ENCODE data around the gene NT5DC4. TPM values are rescaled to one million over a fixed set of nuclear protein-coding genes. Genes with fewer than 3 reads are reported as not detected.
A peak's percentile ranks its signal among the peaks of the same experiment; 100 is the strongest.

Gene NT5DC4
- polyA plus RNA-seq, 1 of the 3 experiments (the other 2 are of a cell fraction), result not detected

GRCh38 chr2:112682101-112682500, 38.7 kb upstream of the NT5DC4 start:
- Histone ChIP-seq H3K27ac (ENCODE audit: low read depth in 2 of 2, low read length in 1 of 2) (no peak overlapping the region), H3K4me2 (no peak overlapping the region), H3K9me3 (no peaks in the 10 kb centered on the region), H3K4me3 (ENCODE audit: low read depth in 2 of 2, low read length in 1 of 2) (no peak overlapping the region), H3K79me2 (ENCODE audit: insufficient read depth) (no peaks in the 10 kb centered on the region), H3K36me3 (replicated peaks in 1 of 2; ENCODE audit: control insufficient read depth in 1 of 2, insufficient read depth in 2 of 2, low read length in 1 of 2) (no peaks in the 10 kb centered on the region), H3F3A (replicated peaks; ENCODE audit: insufficient read depth) (peaks cover 5% of the 10 kb centered on the region), H3K4me1 (ENCODE audit: control insufficient read depth in 1 of 2, insufficient read depth in 2 of 2, low read depth in 1 of 2, low read length in 1 of 2) (no peaks in the 10 kb centered on the region), H2AFZ (ENCODE audit: low read depth) (0 out of 2 replicates have a peak overlapping the region, but pooled peaks have one; percentile 41), H3K9me2 (no peaks in the 10 kb centered on the region), H4K20me1 (ENCODE audit: insufficient read depth) (no peaks in the 10 kb centered on the region), H3K9ac (no peak overlapping the region), H3K27me3 (ENCODE audit: insufficient read depth) (no peaks in the 10 kb centered on the region)
- CTCF ChIA-PET, result interaction anchor here (3.6 kb wide), 1 partner anchor 9 kb away, joined by 14 read pairs; no protein-coding TSS in a partner anchor
- TF ChIP-seq CTCF (IDR thresholded peaks at IDR 0.05) (no peak), JUND (IDR thresholded peaks at IDR 0.05) (no peak), IRF3 (IDR thresholded peaks at IDR 0.05; ENCODE audit: low read depth, low read length) (no peak), FOSL2 (IDR thresholded peaks at IDR 0.05; ENCODE audit: borderline replicate concordance, low read depth) (no peak), RCOR1 (IDR thresholded peaks at IDR 0.05; ENCODE audit: low read length) (no peak), MEF2A (IDR thresholded peaks at IDR 0.05; ENCODE audit: borderline replicate concordance, low read depth) (no peak), SIN3A (IDR thresholded peaks at IDR 0.05; ENCODE audit: borderline replicate concordance, low read depth, low read length) (no peak), NRF1 (IDR thresholded peaks at IDR 0.05; ENCODE audit: low read depth, low read length) (no peak), RFX5 (IDR thresholded peaks at IDR 0.05; ENCODE audit: low read length) (no peak), ZBTB33 (IDR thresholded peaks at IDR 0.05; ENCODE audit: borderline replicate concordance, low read depth) (no peak), USF2 (IDR thresholded peaks at IDR 0.05; ENCODE audit: borderline replicate concordance, low read depth, low read length) (no peak), YY1 (IDR thresholded peaks at IDR 0.05; ENCODE audit: low read depth) (no peak), MXI1 (IDR thresholded peaks at IDR 0.05; ENCODE audit: low read depth, low read length) (no peak), TAF1 (IDR thresholded peaks at IDR 0.05; ENCODE audit: borderline replicate concordance, low read depth, low read length) (no peak), EZH2phosphoT487 (IDR thresholded peaks at IDR 0.05; ENCODE audit: borderline replicate concordance, low read depth) (no peak), REST (IDR thresholded peaks at IDR 0.05; ENCODE audit: low read depth, low read length) (no peak), GABPA (IDR thresholded peaks at IDR 0.05; ENCODE audit: low read depth) (no peak), USF1 (IDR thresholded peaks at IDR 0.05; ENCODE audit: borderline replicate concordance, low read depth) (no peak), EP300 (IDR thresholded peaks at IDR 0.05; ENCODE audit: borderline replicate concordance in 1 of 2, low read depth in 1 of 2, low read length in 1 of 2) (no peak)
- POLR2A ChIA-PET, result no interaction called here
- 92% methylated on average over 6 of the region's 7 CpGs for WGBS (ENCODE audit: low lambda C conversion rate)
- no peak for DNase-seq
